Endothelial cell (in vitro differentiated cells): ENCODE results near the gene TMEM74B. TPM values are rescaled to one million over a fixed set of nuclear protein-coding genes. Genes with fewer than 3 reads are reported as not detected.

ENCODE experiments used
- DNase-seq: peaks from one replicate; pipeline ENCODE4 v3.0.0; 2021; ENCODE audit warnings: low spot score
- H3K27ac Mint-ChIP-seq: one replicate; pipeline ENCODE4 v1.8.0; 2021; ENCODE audit warnings: mixed read lengths, inconsistent platforms; ENCODE audit not compliant: unreplicated experiment
- H3K27me3 Mint-ChIP-seq: one replicate; pipeline ENCODE4 v1.8.0; 2021; ENCODE audit warnings: mild to moderate bottlenecking, moderate library complexity, mixed read lengths, inconsistent platforms; ENCODE audit not compliant: unreplicated experiment
- H3K36me3 Mint-ChIP-seq: one replicate; pipeline ENCODE4 v1.8.0; 2021; ENCODE audit warnings: mild to moderate bottlenecking, low read depth, mixed read lengths, inconsistent platforms; ENCODE audit not compliant: unreplicated experiment
- H3K4me1 Mint-ChIP-seq: one replicate; pipeline ENCODE4 v1.8.0; 2021; ENCODE audit warnings: mild to moderate bottlenecking, mixed read lengths, inconsistent platforms; ENCODE audit not compliant: unreplicated experiment
- H3K4me3 Mint-ChIP-seq: one replicate; pipeline ENCODE4 v1.8.0; 2021; ENCODE audit warnings: mild to moderate bottlenecking, mixed read lengths, inconsistent platforms; ENCODE audit not compliant: unreplicated experiment
- H3K9me3 Mint-ChIP-seq: one replicate; pipeline ENCODE4 v1.8.0; 2021; ENCODE audit warnings: mixed read lengths, inconsistent platforms; ENCODE audit not compliant: unreplicated experiment
- CTCF ChIP-seq: fragments of 200-600 bp; sonication (generic); IDR thresholded peaks from one replicate; pipeline ENCODE4 v1.5.0; 2021; ENCODE audit warnings: antibody characterized with exemption; ENCODE audit not compliant: unreplicated experiment
- total RNA-seq: library from RNA; stranded (reverse); fragmentation: NEBNext Ultra II Directional; extraction: Animal tissue kit (Norgen Biotek cat#: 25700); gene quantifications from one replicate; pipeline ENCODE4 v1.2.1, GENCODE V29; 2021; ENCODE audit not compliant: unreplicated experiment

The TMEM74B gene
- total RNA-seq, 1 donor from 2014 or later, result 35.4 TPM

- no peaks in the 10 kb centered on the region for H3K9me3 Mint-ChIP-seq
- H3K4me1 Mint-ChIP-seq, result no peaks in the 10 kb centered on the region
- no peak for DNase-seq
- H3K4me3 Mint-ChIP-seq, result no peak overlapping the region
- H3K27me3 Mint-ChIP-seq, result no peaks in the 10 kb centered on the region
- no peak overlapping the region for H3K27ac Mint-ChIP-seq
- no peak for TF ChIP-seq CTCF
- H3K36me3 Mint-ChIP-seq, result peaks cover 34% of the 10 kb centered on the region
Observed at GRCh38 chr20:1137236-1137635, 47.5 kb downstream of the TMEM74B start.

- H3K27ac Mint-ChIP-seq, result no peak overlapping the region
- no peak for TF ChIP-seq CTCF
- no peaks in the 10 kb centered on the region for H3K4me1 Mint-ChIP-seq
- no peak for DNase-seq
- no peaks in the 10 kb centered on the region for H3K9me3 Mint-ChIP-seq
- H3K27me3 Mint-ChIP-seq, result no peaks in the 10 kb centered on the region
- no peak overlapping the region for H3K4me3 Mint-ChIP-seq
- H3K36me3 Mint-ChIP-seq, result peaks cover 40% of the 10 kb centered on the region
Observed at GRCh38 chr20:1134836-1135235, 49.9 kb downstream of the TMEM74B start.

- Mint-ChIP-seq H3K9me3 (no peaks in the 10 kb centered on the region), H3K4me1 (no peaks in the 10 kb centered on the region), H3K27me3 (peaks cover under 1% of the 10 kb centered on the region), H3K4me3 (no peak overlapping the region), H3K36me3 (peaks cover 43% of the 10 kb centered on the region), H3K27ac (no peak overlapping the region)
- no peak for TF ChIP-seq CTCF
- no peak for DNase-seq
Observed at GRCh38 chr20:1134355-1134754, 50.4 kb downstream of the TMEM74B start.

GRCh38 chr20:1131354-1131753, 53.4 kb downstream of the TMEM74B start:
- DNase-seq, result no peak
- Mint-ChIP-seq H3K4me1 (no peaks in the 10 kb centered on the region), H3K27me3 (peaks cover 3% of the 10 kb centered on the region), H3K27ac (no peak overlapping the region), H3K36me3 (peaks cover 55% of the 10 kb centered on the region), H3K9me3 (no peaks in the 10 kb centered on the region), H3K4me3 (no peak overlapping the region)
- TF ChIP-seq CTCF, result no peak

GRCh38 chr20:1130847-1131246, 53.9 kb downstream of the TMEM74B start:
- no peak overlapping the region for H3K4me3 Mint-ChIP-seq
- H3K36me3 Mint-ChIP-seq, result peaks cover 56% of the 10 kb centered on the region
- peaks cover 3% of the 10 kb centered on the region for H3K27me3 Mint-ChIP-seq
- H3K4me1 Mint-ChIP-seq, result no peaks in the 10 kb centered on the region
- H3K27ac Mint-ChIP-seq, result peak overlapping the region; percentile 39
- TF ChIP-seq CTCF, result no peak
- no peaks in the 10 kb centered on the region for H3K9me3 Mint-ChIP-seq
- DNase-seq, result no peak

Other genes with a start within 250 kb of the TMEM74B start
- gene RSPO4, start 182.7 kb downstream of the TMEM74B start, total RNA-seq, result 0.95 TPM
- gene PSMF1, start 66.4 kb downstream of the TMEM74B start, total RNA-seq, result 91.7 TPM
- 0.92 TPM for gene C20orf202, start 18.5 kb upstream of the TMEM74B start, total RNA-seq
- 1.1 TPM for gene RAD21L1, start 41.1 kb upstream of the TMEM74B start, total RNA-seq
- 8.4 TPM for gene SNPH, start 81.3 kb upstream of the TMEM74B start, total RNA-seq
- 10.1 TPM for gene SDCBP2, start 144.2 kb upstream of the TMEM74B start, total RNA-seq
- gene FKBP1A, start 208.1 kb upstream of the TMEM74B start, total RNA-seq, result 952 TPM